ENCODE data around the gene WIPF2. TPM values are rescaled to one million over a fixed set of nuclear protein-coding genes. Genes with fewer than 3 reads are reported as not detected.

The WIPF2 gene
- total and polyA plus RNA-seq, 2 donors, result 10.4 to 12.0 TPM

DNA sequence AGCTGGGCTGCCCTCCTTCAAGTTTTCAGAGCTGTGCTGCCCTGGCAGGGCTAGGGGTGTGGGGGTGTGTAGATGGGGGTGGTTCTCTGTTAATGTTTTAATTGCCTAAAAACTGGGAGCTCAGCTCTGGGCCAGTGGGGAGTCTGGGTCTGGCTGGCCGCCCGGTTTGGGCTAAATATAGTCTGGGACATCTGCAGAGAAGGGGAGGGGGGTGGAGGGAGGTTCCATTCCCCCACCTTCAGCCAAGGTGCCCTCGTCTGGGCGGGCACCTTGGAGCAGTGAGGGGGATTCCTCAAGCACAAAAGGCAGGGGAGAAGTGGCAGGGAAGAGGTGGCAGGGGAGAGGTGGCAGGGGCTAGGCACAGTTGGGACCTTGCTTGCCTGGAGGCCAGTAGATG is 102.9 kb downstream of the WIPF2 start:
- Histone ChIP-seq H3K27ac (ENCODE audit: low read depth) (peak overlapping the region; percentile 80), H3K4me1 (ENCODE audit: insufficient read depth) (no peaks in the 10 kb centered on the region), H3K4me3 (ENCODE audit: low read depth, low read length) (peak overlapping the region; percentile 23), H3K36me3 (ENCODE audit: insufficient read depth) (no peaks in the 10 kb centered on the region)
- 7% methylated on average over 4 of the region's 4 CpGs for WGBS
- DNase-seq (ENCODE audit: extremely low spot score), result no peak

DNA sequence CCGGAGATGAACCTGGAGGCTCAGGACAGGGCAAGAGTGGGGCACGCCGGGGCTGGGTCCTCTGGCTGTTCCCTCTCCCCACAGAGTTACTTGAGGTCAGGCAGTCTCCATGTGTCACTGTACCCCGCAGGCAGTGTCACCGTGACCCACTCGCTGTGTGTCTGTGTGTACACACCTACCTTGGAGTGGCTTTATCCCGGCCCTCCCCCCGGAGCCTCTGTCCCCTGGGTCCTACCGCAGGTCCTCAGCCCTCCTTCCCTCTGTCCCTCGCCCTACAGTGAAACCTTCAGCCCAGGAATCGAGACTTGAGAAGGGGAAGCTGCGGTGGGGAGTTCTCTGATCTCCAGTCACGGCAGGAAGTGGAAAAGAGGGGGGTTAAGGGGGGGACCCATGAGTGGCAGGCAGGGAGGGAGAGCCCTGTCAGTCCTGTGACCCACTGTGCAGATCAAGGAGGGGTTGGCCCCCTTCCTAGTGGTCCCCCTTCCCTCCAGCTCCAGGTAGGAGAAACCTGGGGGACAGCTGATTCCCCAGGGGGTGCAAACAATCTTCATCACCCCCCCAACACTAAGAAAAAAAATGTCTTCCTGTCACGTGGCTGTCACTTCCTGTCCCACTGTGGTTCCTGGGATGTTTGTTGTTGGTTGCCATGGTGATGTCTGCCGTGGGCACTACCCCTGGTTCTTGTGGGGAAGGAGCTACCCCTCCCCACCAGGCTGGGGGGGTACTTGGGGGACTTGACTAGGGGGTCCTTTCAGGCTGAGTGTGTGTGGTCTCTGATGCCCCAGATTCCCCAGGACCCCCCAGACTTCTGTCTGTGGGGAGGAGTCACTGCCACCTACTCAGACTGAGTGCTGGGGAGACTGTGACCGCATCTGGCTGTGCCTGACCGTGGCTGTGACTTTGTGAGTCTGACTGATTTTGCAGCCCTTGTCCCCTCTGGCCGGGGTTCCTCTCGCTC is 103.5 kb downstream of the WIPF2 start:
- 10% methylated on average over 19 of the region's 19 CpGs for WGBS
- H3K4me3 ChIP-seq (ENCODE audit: low read depth, low read length), result peak overlapping the region; percentile 23
- DNase-seq (ENCODE audit: extremely low spot score), result no peak

DNA sequence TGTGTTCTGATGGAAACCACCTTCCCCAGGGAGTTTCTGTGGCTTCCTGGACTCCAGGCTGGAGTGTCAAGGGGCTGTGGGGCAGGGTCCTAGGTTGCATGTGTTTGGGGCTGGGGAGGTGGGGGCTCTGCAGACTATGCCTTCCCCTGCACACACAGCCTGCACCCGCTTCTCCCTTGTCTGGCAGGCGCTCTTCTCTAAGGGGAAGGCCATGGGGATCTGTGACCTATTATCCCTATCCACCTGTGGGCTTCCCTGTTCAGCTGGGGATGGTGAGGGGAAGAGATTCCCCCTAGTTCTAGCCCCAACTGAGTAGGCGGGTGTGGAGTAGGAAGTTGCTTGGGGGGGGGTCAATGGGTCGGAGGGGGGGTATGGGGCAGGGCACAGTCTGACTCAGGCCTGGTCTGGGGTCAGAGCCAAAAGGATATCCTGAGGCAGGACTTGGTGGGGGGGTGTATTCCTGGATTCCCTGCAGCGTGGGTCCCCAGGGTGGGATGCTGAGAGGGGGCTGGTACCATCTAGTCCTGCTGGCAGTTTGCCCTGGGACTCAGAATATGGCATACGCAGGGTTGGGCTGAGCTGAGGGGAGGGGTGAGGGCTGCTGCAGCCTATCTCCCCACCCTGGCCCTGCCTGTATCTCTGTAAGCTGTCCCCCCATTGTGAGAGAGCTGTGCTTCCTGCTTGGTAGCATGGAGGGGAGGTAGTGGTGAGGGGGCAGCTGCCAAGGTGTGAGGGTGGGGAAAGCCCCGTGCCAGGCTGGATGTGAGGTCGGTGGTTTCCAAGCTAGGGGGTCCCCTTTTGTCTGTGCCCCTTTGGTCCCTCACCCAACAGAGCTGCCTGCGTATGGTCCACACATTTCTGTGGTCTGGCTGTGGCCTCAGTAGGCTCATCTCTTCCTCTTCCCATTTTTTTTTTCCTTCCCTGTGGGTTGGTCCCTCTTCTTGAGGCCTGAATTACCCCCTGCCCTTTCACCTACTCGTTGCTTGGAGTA is 104.6 kb downstream of the WIPF2 start:
- peak overlapping the region; percentile 81 for H3K27ac ChIP-seq (ENCODE audit: low read depth)
- H3K4me1 ChIP-seq (ENCODE audit: insufficient read depth), result no peaks in the 10 kb centered on the region
- H3K4me3 ChIP-seq (ENCODE audit: low read depth, low read length), result no peak overlapping the region
- WGBS, result 37% methylated on average over 10 of the region's 10 CpGs
- no peak for DNase-seq (ENCODE audit: extremely low spot score)
- H3K36me3 ChIP-seq (ENCODE audit: insufficient read depth), result no peaks in the 10 kb centered on the region

More for the DNA sequence above, 103.5 kb downstream of the WIPF2 start:
- H3K4me1 ChIP-seq (ENCODE audit: insufficient read depth), result no peaks in the 10 kb centered on the region
- no peaks in the 10 kb centered on the region for H3K36me3 ChIP-seq (ENCODE audit: insufficient read depth)
- peak overlapping the region; percentile 81 for H3K27ac ChIP-seq (ENCODE audit: low read depth)

DNA sequence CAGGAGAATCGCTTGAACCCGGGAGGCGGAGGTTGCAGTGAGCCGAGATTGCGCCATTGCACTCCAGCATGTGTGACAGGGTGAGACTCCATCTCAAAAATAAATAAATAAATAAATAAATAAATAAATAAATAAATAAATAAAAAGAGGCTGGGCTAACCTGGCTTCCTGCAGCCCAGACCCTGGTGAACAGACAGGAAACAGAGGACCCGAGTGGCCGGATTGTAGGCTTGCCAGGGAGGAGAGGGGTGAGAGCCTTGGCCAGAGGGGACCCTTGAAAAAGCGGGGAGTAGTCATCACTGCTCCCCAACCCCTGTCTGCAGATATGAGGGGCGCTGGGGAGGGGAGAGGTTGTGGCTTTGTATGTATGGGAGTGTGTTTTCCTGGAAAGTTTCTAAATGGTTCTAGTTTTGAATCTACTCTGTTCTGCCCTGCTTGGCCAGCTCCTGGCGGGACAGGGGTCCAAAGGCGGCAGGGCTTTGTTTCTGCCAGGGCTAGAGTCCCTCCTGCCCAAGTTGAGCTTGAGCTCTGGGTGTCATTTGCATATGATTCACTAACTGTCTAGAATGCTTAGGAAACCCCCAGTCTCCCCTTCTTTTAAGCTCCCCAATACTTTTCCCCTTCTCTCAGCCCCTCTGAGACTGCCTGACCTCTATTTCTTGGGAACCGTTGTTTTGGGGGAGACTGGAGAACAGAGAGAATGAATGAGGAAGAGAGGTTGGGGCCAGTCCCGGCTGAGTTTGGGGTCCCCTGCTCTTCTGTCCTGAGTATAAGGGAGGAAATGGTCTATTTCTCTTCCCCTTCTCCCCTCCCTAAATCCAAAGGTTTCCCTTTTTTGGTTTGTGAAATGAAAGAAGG is 106.3 kb downstream of the WIPF2 start:
- no peak for DNase-seq (ENCODE audit: extremely low spot score)
- H3K4me1 ChIP-seq (ENCODE audit: insufficient read depth), result peaks cover 2% of the 10 kb centered on the region
- WGBS, result 84% methylated on average over 13 of the region's 13 CpGs

DNA sequence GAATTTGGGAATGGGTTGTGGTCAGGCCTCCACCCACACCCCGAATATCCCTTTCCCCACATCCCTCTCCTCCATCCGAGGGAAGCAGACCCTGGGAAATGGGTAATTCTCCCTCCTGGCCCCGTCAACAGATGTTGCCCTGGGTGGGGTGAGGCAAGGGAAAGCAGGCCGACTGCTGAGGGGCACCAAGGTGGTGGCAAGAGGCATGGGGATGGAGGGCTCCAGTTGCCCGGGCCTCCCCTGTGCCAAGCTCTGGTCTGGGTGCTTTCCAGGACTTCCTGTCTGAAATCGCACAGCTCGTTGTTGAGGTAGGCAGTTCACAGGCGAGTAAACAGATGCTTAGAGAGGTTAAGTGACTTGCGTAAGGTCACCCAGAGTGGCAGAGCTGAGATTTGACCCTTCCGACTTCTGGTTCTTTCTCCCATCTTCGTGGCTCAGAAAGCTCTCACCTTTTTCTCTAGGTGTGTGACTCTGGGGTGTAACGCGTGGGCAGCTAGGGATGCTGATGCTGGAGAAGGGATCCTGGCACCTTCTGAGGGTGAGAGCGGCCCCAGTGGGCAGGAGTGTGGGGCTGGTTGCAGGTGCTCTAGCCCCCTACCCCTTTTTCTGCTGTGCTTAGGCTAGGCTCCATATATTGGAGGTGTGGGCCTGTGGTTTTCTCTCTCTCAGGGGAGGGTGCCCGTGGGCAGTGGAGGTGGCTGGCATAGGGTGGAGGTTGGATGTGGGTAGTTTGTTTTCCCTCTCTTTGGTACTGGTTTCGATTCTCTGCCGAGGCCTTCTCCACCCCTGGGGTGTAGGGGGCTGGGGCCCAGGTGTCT is 107.1 kb downstream of the WIPF2 start:
- Histone ChIP-seq H3K4me3 (ENCODE audit: low read depth, low read length) (no peak overlapping the region), H3K27ac (ENCODE audit: low read depth) (peak overlapping the region; percentile 57), H3K4me1 (ENCODE audit: insufficient read depth) (peaks cover 4% of the 10 kb centered on the region), H3K36me3 (ENCODE audit: insufficient read depth) (no peaks in the 10 kb centered on the region)
- no peak for DNase-seq (ENCODE audit: extremely low spot score)
- 67% methylated on average over 17 of the region's 17 CpGs for WGBS

More for the DNA sequence above, 106.3 kb downstream of the WIPF2 start:
- no peak overlapping the region for H3K4me3 ChIP-seq (ENCODE audit: low read depth, low read length)
- no peaks in the 10 kb centered on the region for H3K36me3 ChIP-seq (ENCODE audit: insufficient read depth)
- H3K27ac ChIP-seq (ENCODE audit: low read depth), result peak overlapping the region; percentile 23

DNA sequence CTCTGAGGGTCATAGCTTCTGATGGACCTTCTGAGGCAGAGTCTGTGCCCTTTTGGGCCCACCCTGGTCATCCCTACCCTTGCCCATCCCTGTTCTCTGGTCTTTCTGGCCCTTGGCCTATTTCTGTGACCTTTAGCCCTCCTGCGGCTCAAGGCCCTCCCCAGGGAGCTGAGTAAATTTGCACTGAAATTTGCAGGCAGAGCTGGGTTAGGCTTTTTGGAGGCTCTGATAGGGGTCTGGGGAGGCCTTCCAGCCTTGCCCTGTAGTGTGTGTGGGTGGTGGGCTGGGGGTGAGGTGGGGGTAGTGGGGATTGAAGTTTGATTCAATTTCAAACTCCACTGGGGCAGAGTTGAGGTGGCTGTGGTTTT is 107.7 kb downstream of the WIPF2 start:
- Histone ChIP-seq H3K4me1 (ENCODE audit: insufficient read depth) (peaks cover 4% of the 10 kb centered on the region), H3K27ac (ENCODE audit: low read depth) (peak overlapping the region; percentile 57), H3K36me3 (ENCODE audit: insufficient read depth) (no peaks in the 10 kb centered on the region), H3K4me3 (ENCODE audit: low read depth, low read length) (no peak overlapping the region)
- no peak for DNase-seq (ENCODE audit: extremely low spot score)
- WGBS, result 38% methylated on average over 1 of the region's 1 CpG

DNA sequence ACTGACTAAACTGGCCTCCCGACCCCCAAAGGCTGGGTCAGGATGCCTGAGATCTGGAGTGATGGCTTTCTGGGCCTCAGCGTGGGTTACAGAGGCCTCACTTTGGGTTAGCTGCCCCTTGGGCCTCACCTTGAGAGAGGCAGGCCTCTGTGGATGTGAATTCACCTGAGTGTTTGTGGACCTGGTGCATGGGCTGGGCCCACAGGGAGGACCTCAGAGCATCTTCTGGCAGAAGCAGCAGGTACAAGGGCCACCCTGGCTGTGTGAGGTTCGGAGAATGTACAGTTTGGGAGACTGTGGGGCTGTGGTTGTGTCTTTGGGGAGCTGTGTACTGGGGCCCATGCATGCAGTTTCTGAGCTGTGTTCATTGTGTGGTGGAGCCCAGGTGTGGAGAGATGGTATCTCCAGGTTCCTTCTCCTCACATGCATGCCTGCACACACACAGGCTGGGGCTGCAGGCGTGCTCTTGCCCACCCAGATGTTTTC is 108.2 kb downstream of the WIPF2 start:
- Histone ChIP-seq H3K4me3 (ENCODE audit: low read depth, low read length) (no peak overlapping the region), H3K4me1 (ENCODE audit: insufficient read depth) (peaks cover 4% of the 10 kb centered on the region), H3K27ac (ENCODE audit: low read depth) (no peak overlapping the region), H3K36me3 (ENCODE audit: insufficient read depth) (no peaks in the 10 kb centered on the region)
- 69% methylated on average over 4 of the region's 4 CpGs for WGBS
- no peak for DNase-seq (ENCODE audit: extremely low spot score)

DNA sequence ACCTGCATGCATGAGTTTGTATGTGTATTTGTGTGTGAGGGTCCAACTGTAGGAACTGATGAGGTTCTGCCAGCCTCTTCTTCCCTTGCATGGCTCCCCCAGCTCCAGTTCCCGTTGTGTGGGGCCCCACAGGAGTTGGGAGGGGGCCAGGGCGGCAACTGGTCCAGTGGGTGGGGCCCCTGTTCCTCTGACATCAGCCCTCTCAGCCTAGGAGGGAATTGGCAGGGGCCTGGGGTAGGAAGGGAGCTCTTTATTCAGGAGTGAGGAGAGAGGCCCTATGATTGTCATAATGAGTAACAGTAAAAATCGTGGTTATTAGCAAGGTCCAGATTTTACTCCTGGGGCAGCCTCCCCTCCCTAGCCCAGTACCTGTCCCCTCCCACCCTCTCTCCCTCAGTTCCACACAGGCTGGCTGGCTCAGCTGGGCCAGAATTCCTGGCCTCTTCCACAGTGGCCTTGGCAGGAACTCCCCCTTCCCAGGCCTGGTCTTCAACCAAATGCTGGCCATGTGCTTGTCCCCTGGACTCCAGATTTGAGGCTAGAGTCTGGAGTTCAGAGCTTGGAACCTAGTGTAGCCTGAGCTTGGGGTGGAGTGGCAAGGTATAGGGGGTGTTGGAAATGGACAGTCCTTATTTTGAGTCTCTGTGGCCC is 108.8 kb downstream of the WIPF2 start:
- H3K4me1 ChIP-seq (ENCODE audit: insufficient read depth), result peaks cover 4% of the 10 kb centered on the region
- no peak overlapping the region for H3K4me3 ChIP-seq (ENCODE audit: low read depth, low read length)
- WGBS, result 8% methylated on average over 3 of the region's 3 CpGs
- no peaks in the 10 kb centered on the region for H3K36me3 ChIP-seq (ENCODE audit: insufficient read depth)
- peak overlapping the region; percentile 0 for H3K27ac ChIP-seq (ENCODE audit: low read depth)
- DNase-seq (ENCODE audit: extremely low spot score), result no peak

DNA sequence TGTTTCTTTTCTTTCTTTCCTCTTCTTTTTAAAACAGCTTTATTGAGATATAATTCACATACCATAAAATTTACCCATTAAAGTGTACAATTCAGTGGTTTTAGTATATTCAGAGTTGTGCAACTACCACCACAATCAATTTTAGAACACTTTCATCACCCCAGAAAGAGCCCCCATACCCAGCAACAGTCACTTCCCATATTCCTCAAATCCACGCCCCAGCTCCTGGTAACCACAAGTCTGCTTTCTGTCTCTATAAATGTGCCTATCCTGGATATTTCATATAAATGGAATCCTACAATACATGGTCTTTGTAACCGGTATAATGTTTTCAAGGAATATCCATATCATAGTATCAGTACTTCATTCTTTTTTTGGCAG is 109.3 kb downstream of the WIPF2 start:
- H3K27ac ChIP-seq (ENCODE audit: low read depth), result no peak overlapping the region
- WGBS, result 80% methylated on average over 2 of the region's 2 CpGs
- no peaks in the 10 kb centered on the region for H3K36me3 ChIP-seq (ENCODE audit: insufficient read depth)
- DNase-seq (ENCODE audit: extremely low spot score), result no peak
- H3K4me1 ChIP-seq (ENCODE audit: insufficient read depth), result peaks cover 4% of the 10 kb centered on the region
- no peak overlapping the region for H3K4me3 ChIP-seq (ENCODE audit: low read depth, low read length)

DNA sequence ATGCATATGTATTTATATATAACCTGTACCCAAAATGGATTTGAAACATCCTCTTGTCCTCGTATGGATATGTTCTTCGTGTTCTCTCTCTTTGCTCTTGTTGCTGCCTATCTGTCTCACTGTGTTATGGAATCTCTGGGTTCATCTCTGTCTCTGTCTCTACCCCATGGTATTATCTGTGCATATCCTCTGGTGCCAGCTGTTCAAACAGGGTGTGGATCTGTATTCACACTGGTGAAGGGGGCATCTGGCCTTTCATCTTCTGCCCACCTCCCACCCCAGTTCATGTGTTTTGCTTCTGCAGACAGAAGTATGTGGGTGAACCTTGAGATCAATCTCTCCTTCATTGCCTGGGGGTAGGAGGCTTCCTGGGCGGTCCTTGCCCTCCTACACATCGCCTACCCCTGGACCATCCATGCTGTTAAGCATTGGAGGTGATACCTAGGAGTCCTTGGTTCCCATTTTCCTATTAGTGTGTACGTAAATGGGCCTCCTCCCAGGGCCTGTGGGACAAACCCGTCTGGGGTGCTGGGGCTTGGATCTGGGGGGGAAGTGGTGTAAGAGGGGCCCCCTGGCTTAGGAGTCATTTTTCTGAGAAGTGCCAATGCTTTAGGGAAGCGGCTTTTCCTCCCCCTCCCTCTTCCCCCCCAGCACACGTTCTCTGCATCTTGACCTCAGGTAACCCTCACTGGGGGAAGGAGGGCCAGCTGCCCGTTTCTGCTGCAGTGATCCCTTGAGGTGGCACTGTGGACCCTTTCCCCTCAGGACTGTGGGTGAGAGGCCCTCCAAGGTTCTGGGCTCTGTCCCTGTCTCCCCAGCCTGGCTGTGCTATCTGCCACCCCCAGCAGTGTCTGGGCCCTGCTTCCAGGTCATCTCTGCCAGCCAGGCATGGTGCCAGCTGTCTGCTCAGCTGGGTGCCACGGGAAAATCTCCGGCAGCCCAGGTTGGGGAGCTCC is 111.0 kb downstream of the WIPF2 start:
- DNase-seq (ENCODE audit: extremely low spot score), result no peak
- peaks cover 4% of the 10 kb centered on the region for H3K4me1 ChIP-seq (ENCODE audit: insufficient read depth)
- peak overlapping the region; percentile 51 for H3K27ac ChIP-seq (ENCODE audit: low read depth)
- 36% methylated on average over 11 of the region's 11 CpGs for WGBS
- no peak overlapping the region for H3K4me3 ChIP-seq (ENCODE audit: low read depth, low read length)
- H3K36me3 ChIP-seq (ENCODE audit: insufficient read depth), result no peaks in the 10 kb centered on the region

DNA sequence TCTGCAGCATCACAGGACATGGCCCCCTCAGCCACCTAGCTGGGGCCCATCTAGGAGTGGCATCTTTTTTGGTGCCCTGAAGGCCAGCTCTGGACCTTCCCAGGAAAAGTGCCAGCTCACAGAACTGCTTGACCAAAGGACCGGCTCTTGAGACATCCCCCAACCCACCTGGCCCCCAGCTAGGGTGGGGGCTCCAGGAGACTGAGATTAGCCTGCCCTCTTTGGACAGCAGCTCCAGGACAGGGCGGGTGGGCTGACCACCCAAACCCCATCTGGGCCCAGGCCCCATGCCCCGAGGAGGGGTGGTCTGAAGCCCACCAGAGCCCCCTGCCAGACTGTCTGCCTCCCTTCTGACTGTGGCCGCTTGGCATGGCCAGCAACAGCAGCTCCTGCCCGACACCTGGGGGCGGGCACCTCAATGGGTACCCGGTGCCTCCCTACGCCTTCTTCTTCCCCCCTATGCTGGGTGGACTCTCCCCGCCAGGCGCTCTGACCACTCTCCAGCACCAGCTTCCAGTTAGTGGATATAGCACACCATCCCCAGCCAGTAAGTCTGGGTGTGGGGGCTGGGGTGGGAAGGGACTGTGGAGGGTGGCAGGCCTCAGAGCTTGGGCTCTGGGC is 111.9 kb downstream of the WIPF2 start:
- DNase-seq (ENCODE audit: extremely low spot score), result no peak
- H3K4me1 ChIP-seq (ENCODE audit: insufficient read depth), result peaks cover 4% of the 10 kb centered on the region
- 92% methylated on average over 10 of the region's 10 CpGs for WGBS
- no peak overlapping the region for H3K27ac ChIP-seq (ENCODE audit: low read depth)
- no peaks in the 10 kb centered on the region for H3K36me3 ChIP-seq (ENCODE audit: insufficient read depth)
- no peak overlapping the region for H3K4me3 ChIP-seq (ENCODE audit: low read depth, low read length)

Measured in urinary bladder (tissue), 4 donors.